HG03439 (cell line): ENCODE results near the gene PDE12.
"Not testable (repeated sequence)": the region's sequence is repeated elsewhere in the genome, so short reads cannot be mapped to it uniquely, and the experiment has no call there.

Experiments used
- ATAC-seq: cut with Tn5 transposase; IDR thresholded peaks from one replicate; pipeline ENCODE4 v1.9.1; 2021; ENCODE audit warnings: mild to moderate bottlenecking, moderate library complexity; ENCODE audit not compliant: unreplicated experiment

PDE12 gene

DNA sequence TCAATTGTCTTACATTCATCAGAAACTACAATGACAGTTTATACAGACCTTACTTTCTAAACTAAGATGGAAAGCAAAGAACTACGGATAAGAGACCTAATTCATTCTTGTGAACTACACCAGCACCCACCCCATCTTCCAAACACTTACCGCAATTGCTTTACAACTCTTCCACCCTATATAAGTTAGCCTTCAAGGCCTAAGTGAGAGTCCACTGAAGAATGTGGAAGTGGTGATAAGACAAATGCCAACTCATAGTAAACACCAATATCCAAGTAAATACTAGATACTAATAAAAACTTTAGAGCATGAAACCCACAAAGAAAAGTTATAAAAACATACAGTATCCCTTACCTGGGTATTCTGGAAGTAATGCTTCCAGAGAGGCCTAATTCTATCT lies 27.5 kb downstream of the PDE12 start:
- ATAC-seq, result no peak

DNA sequence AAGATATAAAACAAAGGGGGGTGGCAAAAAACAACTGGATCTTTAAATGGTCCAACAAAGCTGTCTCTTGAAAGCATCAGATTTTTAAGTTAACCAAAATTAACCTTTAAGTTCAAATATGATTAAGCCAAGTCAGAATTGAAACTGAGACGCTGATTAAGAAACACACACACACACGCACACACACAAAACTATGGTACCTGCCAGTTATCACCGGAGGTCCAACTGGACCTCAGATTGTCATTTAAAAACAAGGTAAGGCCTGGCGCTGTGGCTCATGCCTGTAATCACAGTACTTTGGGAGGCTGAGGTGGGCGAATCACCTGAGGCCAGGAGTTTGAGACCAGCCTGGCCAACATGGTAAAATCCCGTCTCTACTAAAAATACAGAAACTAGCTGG lies 30.7 kb downstream of the PDE12 start:
- ATAC-seq, result no peak

DNA sequence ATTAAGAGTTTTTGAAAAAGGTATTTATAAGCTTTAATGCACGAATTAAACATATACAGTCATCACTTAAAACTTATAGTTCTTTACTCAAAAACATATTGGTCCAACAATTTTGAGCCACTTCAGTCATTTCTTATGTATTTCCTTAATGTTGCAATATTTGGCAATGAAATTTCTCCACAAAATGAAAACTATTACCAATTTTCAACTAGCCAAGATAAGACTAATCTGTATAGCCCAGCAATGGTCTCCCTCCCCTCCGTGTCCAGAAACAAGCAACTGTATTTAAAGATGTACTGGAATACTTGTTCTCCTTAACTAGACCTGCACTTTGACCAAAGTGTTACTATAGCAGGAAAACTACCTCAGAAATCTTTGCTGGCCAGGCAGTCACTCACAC lies 31.8 kb downstream of the PDE12 start:
- ATAC-seq, result no peak

DNA sequence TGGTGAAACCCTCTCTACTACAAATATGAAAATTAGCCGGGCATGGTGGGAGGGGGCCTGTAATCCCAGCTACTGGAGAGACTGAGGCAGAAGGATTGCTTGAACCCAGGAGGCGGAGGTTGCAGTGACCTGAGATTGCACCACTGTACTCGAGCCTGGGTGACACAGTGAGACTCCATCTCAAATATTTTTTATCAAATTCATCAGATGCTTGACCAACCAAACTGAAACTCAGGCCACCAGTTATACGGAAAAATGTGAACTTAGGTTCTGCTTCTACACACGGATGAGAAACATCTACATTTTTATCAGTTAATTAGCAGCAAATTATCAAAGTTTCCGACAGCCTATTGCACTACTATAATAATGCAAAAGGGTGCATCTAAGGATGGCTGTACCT lies 36.2 kb downstream of the PDE12 start:
- ATAC-seq, result no peak

DNA sequence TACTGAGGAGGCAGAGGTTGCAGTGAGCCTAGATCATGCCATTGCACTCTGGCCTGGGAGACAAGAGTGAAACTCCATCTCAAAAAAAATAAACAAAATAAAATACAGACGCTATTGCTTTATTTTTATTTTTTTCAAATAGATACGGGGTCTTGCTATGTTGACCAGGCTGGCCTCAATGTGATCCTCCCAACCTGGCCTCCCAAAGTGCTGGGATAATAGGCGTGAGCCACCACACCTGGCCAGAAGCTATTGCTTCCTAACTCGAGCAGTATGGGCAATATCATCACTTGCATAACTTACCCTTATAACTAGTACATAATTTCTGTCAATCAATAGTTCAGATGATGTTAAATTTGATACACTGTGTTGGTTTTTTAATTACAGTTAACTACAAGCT lies 38.1 kb downstream of the PDE12 start:
- ATAC-seq, result no peak

DNA sequence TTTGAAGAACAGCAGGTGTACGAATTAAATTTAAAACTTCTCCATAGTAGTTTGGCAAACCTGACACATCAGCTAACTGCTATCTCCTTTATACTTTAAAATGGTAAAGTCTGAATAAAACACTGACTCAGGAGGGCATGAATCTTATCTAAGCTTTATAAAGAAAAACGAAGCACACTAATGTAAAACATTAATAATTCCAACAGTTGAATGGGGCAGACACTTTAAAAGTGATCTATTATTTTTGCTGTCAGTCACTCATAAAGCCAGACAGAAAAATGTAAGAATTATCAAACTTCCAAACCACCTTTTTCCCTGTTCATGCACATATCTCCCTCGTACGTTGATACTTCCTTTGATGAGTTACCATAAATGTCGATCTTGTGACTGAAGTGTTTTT lies 38.5 kb downstream of the PDE12 start:
- no peak for ATAC-seq

DNA sequence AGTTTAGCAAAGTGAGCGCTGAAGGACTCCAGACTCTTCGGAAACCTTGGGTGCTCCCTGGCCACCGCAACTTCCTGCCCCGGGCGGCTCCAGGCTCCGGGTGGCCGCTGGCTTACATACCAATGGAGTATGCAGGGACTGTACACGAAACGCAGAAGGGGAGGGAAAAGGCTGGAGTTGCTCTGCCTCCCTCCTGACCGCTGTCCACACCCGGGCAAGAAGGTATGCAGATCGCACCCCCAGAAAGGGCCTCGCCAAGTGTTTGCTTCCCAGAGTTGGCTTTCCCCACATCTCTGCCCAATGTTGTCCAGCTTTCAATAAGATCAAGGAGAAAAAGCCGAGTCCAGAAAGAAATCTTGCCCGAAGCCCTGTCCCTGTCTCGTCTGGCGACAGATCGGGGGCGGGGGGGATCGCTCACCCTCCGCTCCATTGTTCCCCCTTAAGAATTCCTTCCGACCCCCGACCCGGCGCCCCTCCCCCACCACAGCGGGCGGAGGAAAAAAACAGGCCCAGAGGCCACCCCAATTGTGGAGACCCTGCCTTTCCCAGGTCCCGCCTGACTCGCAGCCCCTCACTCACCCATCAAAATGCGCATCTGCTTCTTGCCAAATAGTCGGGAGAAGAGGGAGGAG lies 40.5 kb downstream of the PDE12 start:
- ATAC-seq, result no peak

DNA sequence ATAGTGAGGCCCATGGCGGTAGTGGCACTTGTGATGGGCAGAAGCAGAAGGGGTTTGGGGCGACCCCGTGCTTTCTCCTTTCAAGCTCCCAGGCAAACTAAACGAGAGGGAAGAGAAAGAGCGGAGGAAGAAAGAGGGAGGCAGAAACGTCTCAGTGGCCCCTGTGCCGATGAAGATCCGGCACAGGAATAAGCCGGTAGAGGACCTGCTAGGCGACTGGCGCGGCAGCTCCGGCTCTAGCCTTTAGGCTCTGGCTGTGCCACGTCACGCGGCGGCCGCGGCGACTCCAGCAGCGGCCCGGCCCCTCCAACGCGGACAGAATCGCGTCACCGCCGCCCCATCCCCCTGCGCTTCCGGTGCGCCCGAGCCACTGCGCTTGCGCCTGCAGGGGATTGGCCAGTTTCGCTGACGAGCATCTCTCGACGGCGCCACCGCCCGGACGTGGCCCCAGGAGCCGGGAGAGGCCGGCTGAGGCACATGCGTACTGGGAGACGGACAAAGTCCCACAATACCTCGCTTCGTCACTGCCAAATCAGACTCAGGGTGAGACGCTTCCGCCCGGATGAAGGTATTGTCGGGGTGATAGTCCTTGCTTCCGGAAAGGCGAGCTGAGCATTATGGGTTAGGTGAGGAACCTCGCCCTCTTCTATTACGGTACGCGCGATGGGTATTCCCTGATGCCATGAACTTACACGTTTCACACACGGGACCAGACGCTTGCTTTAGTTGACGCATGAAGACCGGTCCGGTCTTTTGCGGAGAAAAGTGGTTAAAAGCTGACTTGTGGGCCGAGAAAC lies 41.3 kb downstream of the PDE12 start, which contains the start of gene ARF4:
TSS of gene ARF4 (minus strand) at position 218 of the 797 bp plus-strand sequence. CDS start at position 14, 204 bp downstream.
- ATAC-seq, result peak; percentile 96

DNA sequence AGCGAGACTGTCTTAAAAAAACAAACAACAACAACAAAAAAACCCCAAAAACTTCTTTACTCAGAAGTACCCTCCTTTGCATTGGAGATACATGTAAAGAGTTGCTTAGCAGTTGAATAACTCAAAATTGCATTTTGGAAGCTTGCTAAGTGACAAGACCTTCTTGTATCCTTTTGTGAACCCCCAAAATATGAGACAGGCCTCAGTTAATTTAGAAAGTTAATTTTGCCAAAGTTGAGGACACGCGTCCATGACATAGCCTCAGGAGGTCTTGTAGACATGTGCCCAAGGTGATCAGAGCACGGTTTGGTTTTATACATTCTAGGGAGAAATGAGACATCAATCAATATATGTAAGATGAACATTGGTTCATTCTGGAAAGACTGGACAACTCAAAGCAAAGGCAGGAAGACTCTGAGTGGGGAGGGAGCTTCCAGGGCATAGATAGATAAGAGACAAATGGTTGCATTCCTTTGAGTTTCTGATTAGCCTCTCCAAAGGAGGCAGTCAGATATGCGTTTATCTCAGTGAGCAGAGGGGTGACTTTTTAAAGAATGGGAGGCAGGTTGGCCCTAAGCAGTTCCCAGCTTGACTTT lies 42.8 kb downstream of the PDE12 start:
- no peak for ATAC-seq

DNA sequence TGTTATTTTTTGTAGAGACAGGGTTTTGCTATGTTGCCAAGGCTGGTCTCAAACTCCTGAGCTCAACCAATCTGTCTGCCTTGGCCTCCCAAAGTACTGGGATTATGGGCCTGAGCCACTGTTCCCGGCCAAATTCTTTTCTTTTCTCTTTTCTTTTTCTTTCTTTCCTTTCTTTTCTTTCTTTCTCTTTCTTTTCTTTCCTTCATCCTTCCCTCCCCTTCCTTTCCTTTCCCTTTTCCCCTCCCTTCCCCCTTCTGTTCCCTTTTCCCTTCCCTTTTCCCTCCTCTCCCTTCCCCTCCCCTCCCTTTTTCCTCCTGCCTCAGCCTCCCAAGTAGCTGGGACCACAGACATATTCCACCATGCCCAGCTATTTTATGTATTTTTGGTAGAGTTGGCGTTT lies 44.1 kb downstream of the PDE12 start:
- no peak for ATAC-seq

DNA sequence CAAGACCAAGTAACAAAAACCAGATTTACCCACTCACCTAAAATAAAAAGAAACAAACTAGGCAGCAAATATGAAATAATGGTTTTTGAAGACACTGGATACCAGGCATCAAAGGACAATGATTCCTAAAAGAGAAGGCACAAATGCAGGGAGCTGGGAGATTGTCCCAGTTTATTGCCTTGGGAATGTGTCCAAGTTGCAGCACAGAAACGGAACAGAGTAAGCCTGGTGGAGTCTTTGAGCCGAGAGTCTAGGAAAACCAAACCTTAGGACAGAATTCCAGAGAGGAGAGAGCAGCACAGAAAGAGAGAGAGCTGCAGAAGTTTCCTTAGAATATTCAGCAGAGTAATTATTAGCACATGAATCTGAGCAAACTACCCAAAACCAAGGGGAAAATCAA lies 48.9 kb downstream of the PDE12 start:
- no peak for ATAC-seq

DNA sequence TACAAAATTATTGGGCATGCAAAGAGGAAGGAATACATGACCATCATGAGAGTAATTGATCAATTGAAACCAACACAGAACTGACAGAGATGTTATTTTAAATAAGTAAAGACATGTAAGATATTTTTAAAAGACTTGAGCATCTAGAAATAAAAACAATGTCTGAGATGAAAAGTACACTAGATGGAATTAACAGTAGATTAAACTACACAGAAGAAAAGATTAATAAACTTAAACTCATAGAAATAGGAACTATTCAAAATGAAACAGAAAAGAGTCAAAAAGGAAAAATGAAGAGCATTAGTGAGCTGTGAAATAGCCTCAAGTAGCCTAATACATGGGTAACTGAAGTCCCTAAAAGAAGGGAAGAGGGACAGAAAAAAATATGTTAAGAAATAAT lies 49.6 kb downstream of the PDE12 start:
- ATAC-seq, result no peak

DNA sequence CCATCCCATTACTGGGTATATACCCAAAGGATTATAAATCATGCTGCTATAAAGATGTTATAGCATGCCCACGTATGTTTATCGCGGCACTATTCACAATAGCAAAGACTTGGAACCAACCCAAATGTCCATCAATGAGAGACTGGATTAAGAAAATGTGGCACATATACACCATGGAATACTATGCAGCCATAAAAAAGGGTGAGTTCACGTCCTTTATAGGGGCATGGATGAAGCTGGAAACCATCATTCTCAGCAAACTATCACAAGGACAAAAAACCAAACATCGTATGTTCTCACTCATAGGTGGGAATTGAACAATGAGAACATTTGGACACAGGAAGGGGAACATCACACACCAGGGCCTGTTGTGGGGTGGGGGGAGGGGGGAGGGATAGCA lies 55.8 kb downstream of the PDE12 start:
- not testable (repeated sequence) for ATAC-seq

DNA sequence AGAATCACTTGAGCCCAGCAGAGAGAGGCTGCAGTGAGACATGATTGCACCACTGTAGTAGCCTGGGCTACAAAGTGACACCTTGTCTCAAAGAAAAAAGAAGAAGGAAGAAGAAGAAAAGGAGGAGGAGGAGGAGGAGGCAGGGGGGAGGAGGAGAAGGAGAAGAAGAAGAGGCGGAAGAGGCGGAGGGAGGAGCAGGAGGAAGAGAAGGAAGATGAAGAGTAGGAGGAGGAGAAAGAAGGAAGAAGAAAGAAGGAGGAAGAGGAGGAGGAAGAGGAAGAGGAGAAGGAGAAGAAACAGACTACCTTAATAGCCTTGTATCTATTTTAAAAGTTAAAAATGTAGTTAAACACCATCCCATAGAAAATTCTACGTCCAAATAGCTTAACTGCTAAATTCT lies 60.2 kb downstream of the PDE12 start:
- ATAC-seq, result no peak
